Activated T-cell treated with anti-CD3 and anti-CD28 coated beads for 1 hour (primary cell): ENCODE results near the gene SPNS2.
A peak's percentile ranks its signal among the peaks of the same experiment; 100 is the strongest.

Experiments
- DNase-seq: peaks from one replicate; pipeline ENCODE4 v3.0.0-alpha.2; 2020; ENCODE audit warnings: low read depth

SPNS2 gene

DNA sequence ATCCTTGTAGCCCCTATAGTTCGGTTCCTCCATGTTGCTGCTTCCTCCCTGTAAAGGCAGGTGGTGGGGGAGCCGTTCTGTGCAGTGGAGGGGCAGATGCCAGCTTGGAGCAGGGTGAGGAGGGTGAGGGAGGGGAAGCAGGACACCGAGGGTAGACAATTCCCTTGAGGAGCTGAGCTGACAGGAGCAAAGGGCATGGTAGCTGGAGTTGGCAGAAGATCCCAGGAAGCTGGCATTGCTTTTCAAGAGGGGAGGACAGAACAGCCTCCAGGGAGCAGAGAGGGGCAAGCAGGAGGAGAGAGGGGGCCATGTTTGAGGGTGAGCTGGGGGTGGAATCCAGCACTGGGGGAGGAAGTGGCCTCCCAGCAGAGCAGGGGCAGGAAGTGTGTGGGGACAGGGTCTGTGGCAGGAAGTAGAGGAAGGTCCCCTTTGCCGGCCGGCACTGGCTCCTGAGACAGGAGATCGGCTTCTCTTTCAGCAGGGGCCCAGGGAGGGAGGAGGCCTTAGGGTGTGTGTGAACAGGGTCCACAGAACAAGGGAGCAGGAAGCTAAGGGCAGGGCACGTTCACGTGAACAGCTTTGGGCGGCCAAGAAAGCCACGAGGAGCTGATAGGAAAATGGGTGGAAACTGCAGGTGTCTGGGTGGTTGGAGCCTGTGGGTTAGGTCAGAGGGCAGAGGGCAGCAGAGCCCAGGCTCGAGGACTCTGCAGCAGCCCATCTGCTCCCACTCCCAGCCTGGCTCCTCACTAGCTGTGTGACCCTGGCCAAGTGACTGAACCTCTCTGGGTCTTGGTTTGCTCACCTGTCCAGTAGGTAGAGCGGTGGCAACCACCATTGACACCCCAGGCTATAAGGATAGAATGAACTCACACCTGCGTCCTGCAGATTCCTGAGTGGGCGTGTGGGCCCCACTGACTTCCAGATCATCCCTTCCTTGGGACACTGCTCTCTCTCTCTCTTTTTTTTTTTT lies 17.5 kb upstream of the SPNS2 start:
- peak; percentile 20 for DNase-seq

DNA sequence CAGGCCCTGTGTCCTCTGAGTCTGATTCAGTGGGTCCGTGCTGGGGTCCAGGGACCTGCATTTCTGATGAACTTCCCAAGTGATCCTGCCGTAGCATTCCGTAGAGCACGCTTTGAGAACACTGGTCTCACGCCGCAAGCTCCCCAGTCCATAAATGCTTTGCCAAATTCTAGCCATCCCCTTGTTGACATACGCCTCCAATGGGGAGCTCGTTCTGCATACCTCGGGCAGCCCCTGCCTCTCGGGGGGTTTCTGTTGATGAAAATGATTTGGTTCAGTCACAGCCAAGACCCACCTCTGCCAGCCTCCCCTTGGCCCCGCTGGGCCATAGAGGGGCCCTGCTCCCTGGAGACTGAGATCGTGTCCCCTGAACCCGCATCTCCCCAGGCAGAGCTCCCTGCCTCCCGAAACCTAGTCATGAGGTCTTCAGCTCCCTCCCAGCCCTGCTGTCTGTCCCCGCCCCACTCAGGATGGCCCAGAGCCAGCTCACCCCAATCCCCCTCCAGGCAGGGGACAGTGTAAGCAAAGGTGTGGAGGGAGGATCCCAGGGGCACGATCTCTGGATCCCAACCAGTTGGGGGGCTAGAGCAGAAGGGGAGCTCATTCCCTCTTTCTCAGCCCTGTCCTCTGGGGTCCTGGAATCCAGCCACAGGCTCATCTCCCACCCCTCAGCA lies 16.2 kb upstream of the SPNS2 start:
- DNase-seq = no peak

DNA sequence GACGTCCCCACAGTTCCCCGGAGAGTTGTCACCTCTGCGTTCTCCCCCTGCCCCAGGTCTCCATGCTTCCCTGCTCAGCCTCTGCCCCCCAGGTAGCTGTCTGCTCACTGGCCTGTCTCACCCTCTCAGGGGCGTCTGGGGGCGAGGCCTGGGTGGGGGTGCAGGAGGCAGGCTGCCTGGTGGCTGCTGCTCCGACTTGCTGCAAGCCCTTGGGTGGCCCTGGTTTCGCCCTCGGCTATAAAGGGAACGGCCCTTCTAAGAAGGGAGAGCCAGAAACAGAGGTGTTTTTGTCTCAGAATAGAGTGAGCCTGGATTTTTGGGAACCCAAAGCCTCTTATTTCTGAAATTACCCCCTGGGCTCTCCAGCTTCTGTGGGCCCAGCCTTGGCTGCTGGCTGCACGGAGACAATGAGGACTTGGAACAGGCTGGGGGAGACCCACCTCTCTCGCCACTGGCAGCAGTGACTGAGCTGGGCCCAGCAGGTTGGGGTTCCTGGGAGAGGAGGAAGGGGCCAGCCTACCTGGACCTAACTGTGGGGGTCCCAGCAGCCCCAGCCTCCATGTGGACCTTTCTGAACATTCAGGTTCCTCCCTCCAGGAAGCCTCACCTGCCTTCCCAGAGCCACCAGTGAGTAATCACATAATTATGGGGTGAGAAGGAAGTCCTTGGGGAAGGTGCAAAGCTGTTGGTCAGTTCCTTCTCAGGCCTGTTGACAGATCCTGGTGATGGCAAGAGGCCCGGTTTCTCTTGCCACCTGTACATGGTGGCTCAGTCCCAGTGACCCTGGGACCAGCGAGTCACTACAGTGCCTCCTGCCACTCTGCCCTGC lies 15.5 kb upstream of the SPNS2 start:
- no peak for DNase-seq

DNA sequence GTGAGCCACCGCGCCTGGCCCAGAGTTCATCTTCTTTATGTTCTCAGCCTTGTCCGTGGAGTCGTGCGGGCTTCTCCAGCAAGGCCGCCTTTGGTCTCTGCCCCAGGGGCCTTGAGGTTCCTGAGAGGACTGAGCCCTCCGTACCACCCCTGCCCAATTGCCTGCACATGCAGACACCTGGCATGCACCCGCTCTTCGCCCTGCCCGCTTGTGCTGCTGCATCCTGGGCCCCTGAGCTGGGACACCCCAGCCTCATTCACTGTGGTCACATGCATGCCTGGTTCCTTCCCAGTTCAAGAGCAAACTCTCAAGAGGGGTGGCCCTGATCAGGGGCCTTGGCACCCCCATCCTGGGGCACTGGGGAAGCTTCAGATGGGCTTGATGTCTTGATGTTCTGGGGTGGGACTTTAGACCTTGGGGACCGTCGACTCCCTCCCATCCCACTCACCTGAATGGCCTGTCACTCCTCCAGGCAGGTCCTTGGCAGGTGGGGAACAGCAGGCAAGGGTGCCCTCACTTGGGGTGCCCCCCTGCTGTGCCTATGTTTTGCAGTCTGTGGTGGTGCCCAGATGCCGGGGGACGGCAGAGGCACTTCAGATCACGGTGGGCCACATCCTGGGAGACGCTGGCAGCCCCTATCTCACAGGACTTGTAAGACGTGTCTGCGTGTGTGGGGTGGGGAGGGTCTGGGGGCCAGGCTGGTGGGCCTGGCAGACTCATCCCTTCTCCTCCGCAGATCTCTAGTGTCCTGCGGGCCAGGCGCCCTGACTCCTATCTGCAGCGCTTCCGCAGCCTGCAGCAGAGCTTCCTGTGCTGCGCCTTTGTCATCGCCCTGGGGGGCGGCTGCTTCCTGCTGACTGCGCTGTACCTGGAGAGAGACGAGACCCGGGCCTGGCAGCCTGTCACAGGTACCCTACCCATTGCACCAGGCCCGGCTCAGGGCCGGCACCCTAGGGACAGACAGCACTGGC lies 12.7 kb upstream of the SPNS2 start:
- peak; percentile 49 for DNase-seq

DNA sequence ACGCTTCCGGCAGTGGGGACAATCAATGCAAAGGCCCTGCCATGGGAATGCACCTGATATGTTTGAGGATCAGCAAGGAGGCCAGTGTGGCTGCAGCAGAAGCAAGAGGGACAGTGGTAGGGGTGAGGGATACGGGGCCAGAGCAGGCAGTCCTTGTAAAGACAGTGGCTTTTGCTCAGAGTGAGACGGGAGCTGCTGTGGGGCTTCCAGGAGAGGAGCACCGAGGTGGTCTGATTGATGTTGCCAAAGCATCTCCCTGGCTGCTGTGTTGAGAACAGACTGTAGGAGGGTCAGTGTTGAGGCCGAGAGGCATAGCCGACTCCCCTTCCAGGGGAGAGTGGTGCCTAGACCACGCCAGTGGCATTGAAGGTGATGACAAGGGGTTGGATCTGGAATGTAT lies 11.4 kb upstream of the SPNS2 start:
- DNase-seq = no peak

DNA sequence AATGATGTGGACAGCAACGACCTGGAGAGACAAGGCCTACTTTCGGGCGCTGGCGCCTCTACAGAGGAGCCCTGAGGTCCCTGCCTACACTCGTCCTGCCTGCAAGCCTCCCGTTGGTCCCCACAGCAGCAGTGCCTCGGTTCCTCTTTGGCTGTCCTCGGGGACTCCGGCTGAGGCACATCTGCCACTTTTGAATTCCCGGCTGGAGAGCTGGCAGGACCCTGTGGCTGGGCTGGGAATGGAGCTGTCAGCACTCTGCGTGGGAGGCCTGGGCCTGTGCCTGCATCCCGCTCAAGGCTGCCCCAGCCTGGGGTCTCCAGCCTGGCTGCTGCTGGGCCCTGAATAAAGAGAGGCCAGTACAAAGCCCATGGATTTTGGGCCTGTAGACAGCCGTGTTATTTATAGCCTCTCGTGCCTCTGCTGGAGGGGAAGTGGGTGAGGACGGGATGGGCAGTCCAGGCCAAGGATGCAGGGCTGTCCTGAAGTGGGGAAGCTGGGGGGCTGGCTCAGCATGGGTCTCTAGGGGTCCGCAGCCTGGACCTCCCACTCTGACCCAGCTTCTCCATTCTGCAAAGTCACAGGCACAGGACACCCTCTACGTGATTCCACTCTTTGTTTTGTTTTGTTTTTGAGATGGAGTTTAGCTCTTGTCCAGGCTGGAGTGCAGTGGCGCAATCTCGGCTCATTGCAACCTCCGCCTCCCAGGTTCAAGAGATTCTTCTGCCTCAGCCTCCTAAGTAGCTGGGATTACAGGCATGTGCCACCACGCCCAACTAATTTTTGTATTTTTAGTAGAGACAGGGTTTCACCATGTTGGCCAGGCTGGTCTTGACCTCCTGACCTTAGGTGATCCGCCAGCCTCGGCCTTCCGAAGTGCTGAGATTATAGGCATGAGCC lies 10.6 kb upstream of the SPNS2 start:
- no peak for DNase-seq

DNA sequence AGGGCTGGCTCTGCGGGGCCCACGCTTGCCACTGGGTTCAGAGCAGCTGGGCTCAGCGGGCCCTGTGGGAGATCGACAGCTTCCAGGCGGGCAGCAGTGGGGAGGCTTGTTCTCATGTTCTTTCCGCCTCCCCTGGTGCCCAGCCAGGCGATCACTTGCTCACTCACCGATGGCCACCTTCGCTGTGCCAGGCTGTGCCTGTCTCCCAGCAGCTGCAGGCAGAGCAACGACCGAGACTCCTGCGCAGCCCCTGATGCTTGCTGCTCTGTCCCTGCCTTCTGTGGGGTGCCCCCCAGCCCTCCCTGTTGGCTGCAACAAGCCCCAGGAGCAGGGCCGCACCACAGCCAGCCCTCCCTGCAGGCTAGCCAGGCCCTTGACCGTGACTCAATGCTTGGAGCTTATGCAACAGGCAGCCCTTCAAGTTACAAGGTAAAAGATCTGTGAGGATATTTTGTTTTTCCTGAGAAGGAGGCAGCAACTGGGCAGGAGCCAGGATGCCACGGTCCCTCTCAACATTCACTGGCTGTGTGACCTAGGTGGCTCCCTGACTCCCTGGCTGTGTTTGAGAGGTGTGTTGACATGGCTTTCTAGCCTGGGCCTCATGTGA lies 9.6 kb upstream of the SPNS2 start:
- no peak for DNase-seq

DNA sequence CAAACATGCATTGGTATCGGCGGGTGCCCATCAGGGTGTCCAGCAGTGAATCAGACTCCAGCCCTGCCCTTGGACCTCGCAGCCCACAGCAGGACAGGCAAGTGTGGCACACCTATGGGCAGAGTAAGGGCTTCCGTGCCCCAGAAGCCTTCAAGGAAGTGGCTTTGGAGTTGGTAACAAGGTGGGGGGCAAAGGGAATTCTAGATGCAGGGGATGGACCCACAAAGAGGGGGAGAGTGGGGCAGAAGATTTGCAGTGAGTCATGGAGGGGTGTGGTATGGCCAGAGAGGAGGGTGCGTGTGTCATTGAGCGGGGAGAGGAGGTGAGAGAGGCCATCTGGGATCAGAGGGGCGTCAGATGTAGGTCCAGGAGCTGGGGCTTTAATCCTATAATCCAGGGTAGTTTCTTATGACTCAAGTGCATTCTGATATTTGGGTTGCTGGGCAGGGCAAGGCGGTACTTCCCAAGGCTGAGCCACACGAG lies 8.5 kb upstream of the SPNS2 start:
- no peak for DNase-seq

DNA sequence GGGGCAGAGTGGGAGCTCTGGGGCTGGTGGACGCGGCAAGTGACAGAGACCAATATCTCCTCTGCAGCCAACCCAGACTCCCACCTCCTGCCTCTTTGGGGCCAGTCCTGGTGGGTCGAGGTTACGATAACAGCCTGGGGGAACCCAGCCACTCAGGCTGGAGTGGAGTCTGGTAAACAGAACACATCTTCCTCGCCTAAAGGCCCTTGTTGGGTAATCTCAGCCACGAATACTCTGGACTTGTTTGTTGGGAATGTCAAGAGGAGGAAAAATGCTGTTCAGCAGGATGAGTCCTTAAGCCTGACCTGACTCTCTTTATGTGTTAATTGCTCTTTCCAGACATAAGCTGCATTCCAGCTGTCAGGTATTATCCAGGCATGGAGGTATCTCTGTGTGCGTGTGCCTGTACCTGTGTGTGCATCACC lies 8.0 kb upstream of the SPNS2 start:
- no peak for DNase-seq

DNA sequence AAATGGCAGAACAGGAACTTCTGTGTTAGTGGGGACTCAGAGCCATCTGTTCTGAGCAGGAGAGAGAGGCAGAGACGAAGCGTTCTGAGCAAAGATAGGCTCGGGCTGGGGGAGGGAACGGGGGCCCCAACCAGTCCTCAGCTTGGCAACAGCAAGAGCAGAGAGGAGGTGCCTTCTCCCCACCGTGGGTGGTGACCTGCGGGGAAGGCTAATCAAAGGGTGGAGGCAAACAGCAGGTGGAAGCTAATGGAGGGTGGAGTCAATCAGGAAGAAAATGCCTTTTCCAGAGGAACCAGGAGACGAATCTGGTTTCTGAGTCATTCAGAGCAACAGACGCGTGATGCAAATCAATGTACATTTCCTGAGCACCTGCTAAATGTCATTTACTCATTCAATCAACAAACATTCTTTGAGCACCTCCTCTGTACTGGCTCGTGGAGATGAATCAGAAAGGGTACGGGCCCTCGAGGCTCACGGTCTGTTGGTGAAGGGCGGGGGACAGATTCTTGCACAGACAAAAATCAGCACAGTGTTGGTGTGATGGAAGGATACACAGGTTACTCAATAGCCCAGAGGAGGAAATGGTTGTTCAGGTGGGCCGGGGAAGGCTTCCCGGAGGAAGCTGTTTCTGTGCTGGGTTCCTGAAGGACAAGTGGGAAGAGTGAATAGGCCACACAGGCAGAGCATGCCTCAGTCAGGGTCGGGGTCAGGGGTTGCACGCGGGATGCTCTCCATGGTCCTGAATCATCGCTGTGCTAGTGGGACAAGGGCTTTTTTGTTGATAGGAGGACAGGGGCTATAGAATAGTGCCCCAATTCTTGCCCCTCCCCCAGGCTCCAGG lies 5.7 kb upstream of the SPNS2 start:
- DNase-seq = no peak

DNA sequence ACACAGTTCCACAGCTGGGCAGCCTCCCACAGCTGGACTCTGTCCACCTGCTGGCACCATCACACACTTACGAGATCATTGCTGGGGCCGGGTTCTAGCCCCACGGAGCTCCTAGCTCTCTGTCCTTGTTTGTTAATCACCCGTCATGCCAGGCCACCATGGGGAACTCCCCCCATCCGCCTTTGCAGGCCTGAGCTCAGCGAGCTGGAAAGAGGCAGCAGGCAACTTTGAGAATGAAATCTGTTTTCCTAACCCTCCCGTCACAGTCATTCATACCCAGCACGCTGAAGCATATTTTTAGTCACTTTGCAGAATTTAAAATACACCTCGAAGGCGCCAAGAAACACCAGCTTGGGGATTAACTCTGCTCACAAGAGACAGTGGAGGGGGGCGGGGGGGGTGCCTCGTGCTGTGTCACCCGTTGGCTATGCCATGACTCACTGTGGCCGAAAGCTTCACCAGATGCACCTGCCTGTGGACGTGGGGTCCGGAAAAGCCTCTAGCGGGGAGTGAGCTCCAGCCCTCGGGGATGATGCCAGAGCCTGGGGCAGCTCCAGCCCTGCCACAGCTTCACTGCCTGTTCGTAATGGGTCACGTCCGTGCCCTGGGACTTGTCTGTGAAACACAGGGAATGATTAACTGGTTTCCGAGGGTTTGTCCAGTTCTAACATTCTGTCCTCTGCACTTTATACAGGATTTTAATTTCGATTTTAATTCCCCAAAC lies 1.4 kb upstream of the SPNS2 start:
- no peak for DNase-seq

DNA sequence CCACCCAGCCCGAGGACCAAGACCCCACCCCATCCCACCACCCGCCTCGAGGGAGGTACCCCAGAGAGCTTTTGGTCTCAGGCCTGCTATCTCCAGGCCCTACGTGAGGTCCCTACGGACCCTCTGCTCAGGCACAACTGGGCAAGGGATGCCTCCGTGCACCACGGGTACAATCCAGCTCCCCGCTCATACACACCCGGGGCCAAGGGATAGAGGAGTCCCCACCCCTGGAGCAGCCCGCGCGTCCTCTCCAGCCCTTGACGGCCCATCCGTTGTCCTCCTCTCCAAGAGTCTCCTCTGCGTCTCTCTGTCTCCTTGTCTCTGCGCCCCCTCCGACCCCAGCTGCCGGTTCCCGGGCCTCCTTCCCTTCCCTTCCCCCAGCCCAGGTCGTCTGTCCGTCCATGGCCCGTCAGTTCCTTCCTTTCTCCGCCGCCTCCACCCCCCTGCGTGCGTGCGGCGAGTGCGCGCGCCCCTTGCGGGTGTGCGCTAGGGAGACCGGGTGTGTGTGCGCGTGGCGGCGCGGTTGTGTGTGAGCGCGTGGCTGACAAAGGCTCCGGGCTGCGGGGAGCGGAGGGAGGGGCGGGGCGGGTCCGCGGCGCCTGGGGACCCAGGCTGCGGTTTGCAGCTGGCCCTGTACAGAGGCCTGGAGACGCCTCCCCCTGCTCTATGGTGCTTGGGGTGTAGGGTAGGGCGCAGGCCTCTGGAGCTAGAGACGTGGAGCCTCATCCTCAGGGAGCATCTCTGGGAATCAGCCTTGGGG lies 930 bp downstream of the SPNS2 start:
- no peak for DNase-seq

DNA sequence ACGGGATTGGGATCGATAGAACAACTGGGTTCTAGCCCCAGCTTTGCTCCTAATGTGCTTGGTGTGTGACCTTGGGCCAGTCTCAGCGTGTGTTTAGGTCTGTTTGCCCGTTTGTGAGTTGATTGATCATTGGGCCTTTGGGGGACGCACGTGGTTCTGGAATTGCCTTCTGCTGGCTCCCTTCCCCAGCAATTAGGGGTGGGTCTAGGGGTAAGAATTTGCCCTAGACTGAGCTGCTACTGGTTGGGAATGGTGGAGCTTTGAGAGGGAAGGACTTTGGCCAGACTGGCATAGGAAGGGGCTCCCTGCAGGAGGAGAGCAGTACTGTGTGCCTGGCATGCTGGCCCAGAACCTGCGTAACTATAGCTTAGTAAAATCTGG lies 1.5 kb downstream of the SPNS2 start:
- no peak for DNase-seq

DNA sequence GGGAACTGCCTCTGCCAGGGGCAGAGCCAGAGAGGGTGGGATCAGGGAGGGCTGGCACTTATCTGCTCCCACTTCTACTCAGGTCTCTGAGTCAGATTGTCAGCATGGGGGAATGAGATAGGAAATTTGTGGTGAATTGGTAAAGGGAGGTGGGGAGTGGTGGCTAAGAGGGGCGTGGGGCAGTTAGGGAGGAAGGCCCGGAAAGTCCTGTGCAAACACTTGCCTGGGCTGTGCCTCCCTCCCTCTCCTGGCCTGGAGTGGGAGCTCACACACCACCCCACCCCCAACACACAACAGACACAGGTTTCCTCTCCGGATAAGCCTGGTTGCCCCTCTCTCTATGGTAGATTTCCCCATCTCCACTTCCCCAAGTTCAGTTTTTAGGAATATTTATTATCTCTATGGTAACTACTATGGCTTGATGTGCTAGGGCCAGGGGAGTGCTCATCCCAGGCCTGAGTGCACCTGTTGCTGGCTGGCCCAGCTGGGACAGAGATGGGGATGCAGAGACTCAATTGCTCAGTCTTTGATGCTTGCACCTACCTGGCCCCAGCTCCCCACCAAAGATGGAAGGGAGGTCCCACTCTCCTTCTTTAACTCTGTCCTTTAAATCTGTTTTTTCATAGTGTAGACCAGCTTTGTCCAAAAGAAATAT lies 2.7 kb downstream of the SPNS2 start:
- DNase-seq = no peak

DNA sequence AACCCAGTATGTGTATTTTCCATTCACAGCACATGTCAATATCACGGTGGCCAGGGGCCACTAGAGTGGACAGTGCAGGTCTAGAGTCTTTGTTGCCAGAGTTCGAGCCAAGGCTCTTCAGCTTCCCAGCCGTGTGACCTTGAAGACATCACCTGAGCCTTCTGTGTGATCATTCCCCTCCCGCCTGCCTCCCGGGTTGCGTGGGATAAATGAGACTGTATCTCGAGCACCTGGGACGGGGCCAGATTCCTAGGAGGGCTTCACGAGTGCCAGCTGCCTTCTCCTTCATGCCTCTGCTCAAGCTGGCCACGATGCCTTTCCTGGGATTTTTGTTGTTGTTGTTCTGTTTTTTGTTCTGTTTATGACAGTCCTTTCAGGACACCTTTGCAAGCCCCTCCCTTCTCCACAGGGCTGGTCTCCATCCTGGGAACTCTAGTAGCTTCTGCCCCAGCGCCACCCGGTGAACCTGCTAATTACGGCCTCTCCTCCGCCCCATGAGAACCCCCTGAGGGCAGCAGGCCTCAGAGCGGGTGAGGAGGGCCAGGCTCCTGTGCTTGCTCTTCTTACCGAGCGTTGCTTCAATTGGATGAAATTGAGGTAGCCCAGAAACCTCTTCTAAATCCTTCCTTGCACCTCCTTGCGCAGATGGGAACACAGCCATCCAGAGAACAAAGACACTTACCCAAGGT lies 3.9 kb downstream of the SPNS2 start:
- DNase-seq = no peak
